Transverse colon (tissue), 4 donors: ENCODE results near the gene FIS1. TPM values are rescaled to one million over a fixed set of nuclear protein-coding genes. Genes with fewer than 3 reads are reported as not detected.
A peak's percentile ranks its signal among the peaks of the same experiment; 100 is the strongest.

Experiments
- DNase-seq: peaks from one replicate; pipeline ENCODE4 v3.0.0-alpha.2; 2019
- H3K27ac ChIP-seq, 4 donors: fragments of 200-600 bp; sonication (generic); 2 replicates each; pipeline ENCODE4 v1.5.1; 2016 to 2018; ENCODE audit warnings: inconsistent platforms in 4 of 4
- H3K27me3 ChIP-seq: fragments of 200-600 bp; sonication (generic); 2 replicates; pipeline ENCODE4 v1.5.1; 2017; ENCODE audit warnings: inconsistent platforms
- H3K36me3 ChIP-seq, 4 donors: fragments of 200-600 bp; sonication (generic); 2 replicates each; pipeline ENCODE4 v1.5.1; 2017 to 2019; ENCODE audit warnings: inconsistent platforms in 4 of 4
- H3K4me1 ChIP-seq, 4 donors: fragments of 200-600 bp; sonication (generic); 2 replicates each; pipeline ENCODE4 v1.5.1; 2017 to 2020; ENCODE audit warnings: inconsistent platforms in 4 of 4
- H3K4me3 ChIP-seq, 4 donors: fragments of 200-600 bp; sonication (generic); 1 replicate in 1 of 4; 2 replicates in 3 of 4; pipeline versions ENCODE4 v1.5.1 to v1.6.1; 2017 to 2019; ENCODE audit warnings: inconsistent platforms in 4 of 4
- H3K9me3 ChIP-seq, 2 donors: fragments of 200-600 bp; sonication (generic); 2 replicates each; pipeline ENCODE4 v1.5.1; 2017 to 2019; ENCODE audit warnings: inconsistent platforms in 2 of 2
- CTCF ChIP-seq, 5 experiments: fragments of 200-600 bp in 3 of 5; fragments of 450-650 bp in 2 of 5; sonication (generic) in 3 of 5; IDR thresholded peaks; 1 replicate in 2 of 5; 2 replicates in 3 of 5; pipeline ENCODE4 v1.5.1; 2016 to 2017; ENCODE audit warnings: antibody characterized with exemption in 5 of 5, inconsistent platforms in 3 of 5, mild to moderate bottlenecking in 2 of 5, moderate library complexity in 1 of 5
- EP300 ChIP-seq: sonication (generic); formaldehyde crosslinking; IDR thresholded peaks from one replicate; pipeline ENCODE4 v1.6.1; 2017; ENCODE audit warnings: antibody characterized with exemption, low read depth
- POLR2A ChIP-seq: fragments of 450-650 bp; IDR thresholded peaks from one replicate; pipeline ENCODE4 v1.6.1; 2016; ENCODE audit warnings: antibody characterized with exemption, mild to moderate bottlenecking, moderate library complexity
- POLR2AphosphoS5 ChIP-seq, 3 donors: sonication (generic); formaldehyde crosslinking; IDR thresholded peaks; one replicate each; pipeline ENCODE4 v1.6.1; 2016; ENCODE audit warnings: antibody characterized with exemption in 3 of 3
- WGBS, 2 donors: methylation state at CpG; one replicate each; pipeline ENCODE4 v1.1.5; 2018; ENCODE audit warnings: low coverage in 1 of 2; 5-methylcytosine and 5-hydroxymethylcytosine counted together
- in situ Hi-C, 4 donors: fragments of 200-750 bp; cut with MboI; loops; one replicate each; pipeline versions ENCODE4 v1.15.0 to v1.15.1; 2017; ENCODE audit warnings: low sequenced_read_pairs in 3 of 4, low pct_ligation_motif_present in 1 of 4, low pct_unique_long_range_greater_than_20kb in 1 of 4
- intact Hi-C: fragments of 100-400 bp; cut with DNase I; formaldehyde crosslinking; loops from one replicate; pipeline ENCODE4 v1.15.1; 2023; ENCODE audit warnings: low total_unique reads
- total RNA-seq, 4 donors: library from RNA; depleted of rRNA; stranded (reverse); fragments of >200 nt; gene quantifications; one replicate each; pipeline ENCODE4 v1.1.0, GENCODE V29; 2016

FIS1 gene
- total RNA-seq, 4 donors from 2014 or later = 159 to 261 (median 187) TPM

DNA sequence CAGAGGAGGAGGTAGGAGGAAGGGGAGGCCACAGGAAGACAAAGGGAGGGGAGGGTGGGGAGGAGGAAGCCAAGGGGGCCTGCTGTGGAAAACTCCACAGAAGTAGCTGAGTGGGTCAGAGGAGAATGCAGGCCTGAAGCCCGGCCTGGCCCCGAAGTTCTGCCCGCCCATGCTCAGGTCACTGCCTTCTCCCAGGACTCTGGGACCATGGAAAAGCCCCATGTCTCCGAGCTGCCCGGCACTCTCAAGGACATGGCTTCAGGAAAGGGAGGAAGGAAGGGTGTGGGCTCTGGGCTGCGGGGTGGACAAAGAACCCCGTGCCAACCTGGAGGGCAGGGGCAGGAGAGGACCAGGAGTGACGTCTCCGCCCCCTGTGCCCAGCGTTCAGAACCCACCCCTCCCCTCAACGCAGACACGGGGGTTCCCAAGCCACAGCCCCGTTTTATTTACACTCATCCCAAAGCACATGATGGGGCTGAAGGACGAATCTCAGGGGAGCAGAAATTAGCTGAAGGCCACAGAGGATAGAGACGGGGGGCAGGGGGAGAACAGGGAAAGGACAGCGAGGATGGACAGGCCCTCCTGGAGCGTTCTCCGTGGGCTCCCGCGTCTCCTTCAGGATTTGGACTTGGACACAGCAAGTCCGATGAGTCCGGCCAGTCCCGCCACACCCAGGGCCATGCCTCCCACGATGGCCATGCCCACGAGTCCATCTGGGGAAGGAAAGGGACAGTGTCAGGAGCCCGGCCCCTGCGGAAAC lies 5.5 kb downstream of the FIS1 start:
- H3K27me3 ChIP-seq = no peaks in the 10 kb centered on the region
- H3K4me3 ChIP-seq = no peak overlapping the region
- WGBS, 2 donors = 74% methylated on average over 27 of the region's 27 CpGs; no CpG with 5 or more reads in 1 of the 2 donors
- intact Hi-C loops = loop anchor here (5.0 kb wide), 1 partner anchor 702 kb away; the partner anchor contains the start of gene AGFG2
- H3K9me3 ChIP-seq = no peaks in the 10 kb centered on the region
- H3K4me1 ChIP-seq = peaks cover 17 to 47% (median 35%) of the 10 kb centered on the region in 4 donors
- in situ Hi-C loops = no loop called here
- TF ChIP-seq POLR2A (no peak), POLR2AphosphoS5 (IDR thresholded peaks at IDR 0.05) (no peak), CTCF (IDR thresholded peaks at IDR 0.05) (no peak), EP300 (no peak)
- DNase-seq = no peak
- peak overlapping the region; percentile 76 to 85 (median 82) for H3K27ac ChIP-seq
- peaks cover 0 to 7% (median 0%) of the 10 kb centered on the region in 4 donors for H3K36me3 ChIP-seq

DNA sequence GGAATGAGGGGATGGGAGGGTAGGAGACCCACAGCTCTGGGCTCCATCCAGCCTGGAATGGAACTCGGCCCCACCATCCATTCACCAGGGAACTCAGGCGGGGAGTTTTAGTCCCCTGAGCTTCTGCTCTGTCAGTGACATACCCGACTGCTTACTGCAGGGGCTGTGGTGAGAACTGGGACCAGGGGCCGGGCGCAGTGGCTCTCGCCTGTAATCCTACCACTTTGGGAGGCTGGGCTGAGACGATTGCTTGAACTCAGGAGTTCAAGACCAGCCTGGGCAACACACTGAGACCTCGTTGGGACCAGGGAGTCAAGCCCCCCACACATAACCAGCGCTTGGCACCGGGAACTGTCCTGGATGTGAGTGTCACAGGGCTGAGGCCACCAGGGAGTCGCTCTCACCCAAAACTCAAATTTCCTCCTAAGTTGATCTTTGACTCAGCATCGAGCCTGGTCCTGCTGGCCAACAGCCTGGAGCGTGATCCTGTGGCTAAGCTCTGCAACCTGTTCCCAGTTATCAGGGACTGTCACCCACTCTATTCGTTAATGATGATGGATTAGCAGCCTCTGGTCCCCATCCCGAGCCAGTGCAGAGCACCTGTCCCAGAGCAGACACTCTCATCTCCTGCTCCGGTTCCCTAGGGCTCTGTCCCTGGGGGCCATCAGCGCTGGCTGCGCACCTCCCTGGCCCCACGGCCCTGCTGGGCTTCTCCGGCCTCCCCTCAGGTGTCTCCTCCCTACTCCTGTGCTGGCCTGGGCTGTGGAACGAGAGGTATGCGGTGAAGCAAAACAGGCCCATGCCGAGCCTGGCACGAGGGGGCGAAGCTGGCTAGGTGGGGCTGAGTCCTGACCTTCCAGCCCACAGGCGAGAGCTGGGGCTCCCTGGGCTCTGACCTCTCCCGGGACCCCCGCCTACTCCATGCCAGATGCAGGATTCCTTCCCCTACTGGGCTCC lies 6.4 kb downstream of the FIS1 start:
- no peaks in the 10 kb centered on the region for H3K27me3 ChIP-seq
- no peak for TF ChIP-seq POLR2AphosphoS5 (IDR thresholded peaks at IDR 0.05)
- TF ChIP-seq EP300 = no peak
- TF ChIP-seq CTCF (IDR thresholded peaks at IDR 0.05) = no peak
- no peak for TF ChIP-seq POLR2A
- H3K4me3 ChIP-seq = no peak overlapping the region
- in situ Hi-C loops = no loop called here
- H3K36me3 ChIP-seq = peaks cover 0 to 7% (median 0%) of the 10 kb centered on the region in 4 donors
- no peaks in the 10 kb centered on the region for H3K9me3 ChIP-seq
- intact Hi-C loops = loop anchor here (5.0 kb wide), 1 partner anchor 701 kb away; the partner anchor contains the start of gene AGFG2
- no peak for DNase-seq
- peak overlapping the region; percentile 76 to 85 (median 82) for H3K27ac ChIP-seq
- 77% methylated on average over 7 to 24 of the region's 28 CpGs for WGBS, 2 donors
- peaks cover 13 to 41% (median 29%) of the 10 kb centered on the region in 4 donors for H3K4me1 ChIP-seq

- H3K9me3 ChIP-seq = no peaks in the 10 kb centered on the region
- peak; percentile 81 for TF ChIP-seq POLR2A
- TF ChIP-seq CTCF (IDR thresholded peaks at IDR 0.05) = no peak
- TF ChIP-seq POLR2AphosphoS5 (IDR thresholded peaks at IDR 0.05) = peak; percentile 77 to 80 (median 79)
- H3K36me3 ChIP-seq = peaks cover 0 to 7% (median 0%) of the 10 kb centered on the region in 4 donors
- in situ Hi-C loops = no loop called here
- peak within 1 kb of the TSS in 3 of 4 donors; percentile 15 to 38 (median 34) for H3K4me3 ChIP-seq
- 0 to 38% methylated on average over 1 to 27 of the region's 31 CpGs for WGBS, 2 donors
- DNase-seq = peak; percentile 85
- intact Hi-C loops = loop anchor here (5.0 kb wide), 1 partner anchor 700 kb away; the partner anchor contains the start of gene AGFG2
- H3K27me3 ChIP-seq = no peaks in the 10 kb centered on the region
- H3K4me1 ChIP-seq = peaks cover 4 to 41% (median 28%) of the 10 kb centered on the region in 4 donors
- H3K27ac ChIP-seq = peak within 1 kb of the TSS; percentile 76 to 85 (median 82)
Measured at GRCh38 chr7:101237206-101238067, 7.4 kb downstream of the FIS1 start, which contains the start of gene CLDN15. TSS of gene CLDN15 (minus strand) at chr7:101237802. CDS start at chr7:101237581, 221 bp downstream.
